ENCODE data around the gene HOXD9.

The HOXD9 gene

GRCh38 chr2:176111846-176112374, 10.6 kb upstream of the HOXD9 start:
- no peak for DNase-seq

DNA sequence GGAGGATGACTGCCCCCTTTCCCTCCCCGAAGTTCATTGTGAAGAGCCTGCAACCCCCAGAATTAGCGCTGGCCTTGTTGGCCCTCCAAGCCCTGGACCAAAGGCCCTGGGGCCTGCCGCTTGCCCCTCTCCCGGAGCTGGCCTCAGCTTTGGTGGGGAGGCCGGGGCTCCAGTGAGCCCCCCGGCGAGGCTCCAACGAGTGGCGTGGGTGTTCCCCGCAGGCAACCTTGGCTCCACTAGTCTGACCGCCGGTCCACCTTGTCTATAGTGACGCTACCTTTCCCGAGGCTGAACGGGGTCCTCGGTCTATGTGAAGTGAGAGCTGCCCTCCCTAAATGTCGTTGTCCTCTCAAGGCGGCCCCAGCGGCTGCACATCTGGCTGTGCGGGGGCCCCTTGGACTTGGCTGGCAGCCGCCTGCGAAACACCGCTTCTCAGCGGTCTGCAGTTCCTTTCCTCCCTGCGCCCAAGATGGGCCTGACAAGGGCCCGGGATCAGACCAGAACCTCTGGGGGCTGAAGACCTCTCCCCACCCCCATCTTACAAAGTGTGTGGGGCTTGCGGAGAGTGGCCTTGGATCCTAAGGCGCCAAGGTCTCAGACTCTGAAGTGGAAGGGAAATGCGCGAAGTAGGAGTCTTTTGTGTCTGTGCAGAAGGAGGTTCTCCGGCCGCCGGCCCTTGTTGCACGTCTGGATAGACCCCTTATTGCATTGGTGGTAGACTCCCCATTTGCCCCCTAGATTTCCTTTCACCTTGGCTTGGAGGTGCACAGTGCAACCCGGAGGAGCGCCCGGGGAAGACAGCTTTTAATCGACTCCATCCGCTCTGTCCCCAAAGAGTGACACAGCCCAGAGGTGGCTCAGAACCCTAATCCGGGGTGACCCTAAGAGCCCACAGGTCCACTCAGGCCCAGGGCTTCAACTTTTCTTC, 9.9 kb upstream of the HOXD9 start:
- no peak for DNase-seq

- DNase-seq = peak; percentile 80
Observed at GRCh38 chr2:176114120-176114929, 8.2 kb upstream of the HOXD9 start.

DNA sequence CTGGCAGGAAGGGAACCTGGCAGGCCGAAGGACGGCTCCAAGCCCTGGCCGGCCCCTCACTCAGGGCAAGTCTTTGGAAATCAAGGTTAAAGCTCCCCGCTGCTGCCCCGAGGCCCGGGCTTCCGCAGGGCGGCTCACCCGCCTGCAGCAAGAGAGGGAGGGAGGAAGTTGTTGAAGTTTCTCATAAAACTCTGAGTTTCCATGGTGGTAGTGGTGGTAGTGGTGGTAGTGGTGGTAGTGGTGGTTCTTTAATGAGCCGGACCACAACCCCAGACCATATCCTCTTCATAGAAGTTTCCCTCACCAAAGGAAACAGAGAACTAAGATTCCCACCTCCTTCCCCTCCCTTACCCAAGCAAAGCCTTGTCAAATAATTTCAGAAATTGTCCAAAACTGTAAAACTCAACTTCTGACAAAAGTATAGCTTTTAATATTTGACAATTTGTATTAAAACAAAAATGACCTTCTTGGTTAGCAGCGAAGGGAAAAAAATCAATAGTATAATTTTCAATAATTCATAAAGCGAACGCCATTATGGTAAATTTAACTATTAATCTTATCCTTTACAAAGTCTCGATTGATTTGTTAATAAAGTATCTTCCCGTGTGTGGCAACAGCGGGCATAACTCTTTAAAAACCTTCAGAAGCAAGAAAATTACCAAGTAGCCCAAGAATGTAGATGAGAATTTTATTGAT, 7.4 kb upstream of the HOXD9 start:
- no peak for DNase-seq

DNA sequence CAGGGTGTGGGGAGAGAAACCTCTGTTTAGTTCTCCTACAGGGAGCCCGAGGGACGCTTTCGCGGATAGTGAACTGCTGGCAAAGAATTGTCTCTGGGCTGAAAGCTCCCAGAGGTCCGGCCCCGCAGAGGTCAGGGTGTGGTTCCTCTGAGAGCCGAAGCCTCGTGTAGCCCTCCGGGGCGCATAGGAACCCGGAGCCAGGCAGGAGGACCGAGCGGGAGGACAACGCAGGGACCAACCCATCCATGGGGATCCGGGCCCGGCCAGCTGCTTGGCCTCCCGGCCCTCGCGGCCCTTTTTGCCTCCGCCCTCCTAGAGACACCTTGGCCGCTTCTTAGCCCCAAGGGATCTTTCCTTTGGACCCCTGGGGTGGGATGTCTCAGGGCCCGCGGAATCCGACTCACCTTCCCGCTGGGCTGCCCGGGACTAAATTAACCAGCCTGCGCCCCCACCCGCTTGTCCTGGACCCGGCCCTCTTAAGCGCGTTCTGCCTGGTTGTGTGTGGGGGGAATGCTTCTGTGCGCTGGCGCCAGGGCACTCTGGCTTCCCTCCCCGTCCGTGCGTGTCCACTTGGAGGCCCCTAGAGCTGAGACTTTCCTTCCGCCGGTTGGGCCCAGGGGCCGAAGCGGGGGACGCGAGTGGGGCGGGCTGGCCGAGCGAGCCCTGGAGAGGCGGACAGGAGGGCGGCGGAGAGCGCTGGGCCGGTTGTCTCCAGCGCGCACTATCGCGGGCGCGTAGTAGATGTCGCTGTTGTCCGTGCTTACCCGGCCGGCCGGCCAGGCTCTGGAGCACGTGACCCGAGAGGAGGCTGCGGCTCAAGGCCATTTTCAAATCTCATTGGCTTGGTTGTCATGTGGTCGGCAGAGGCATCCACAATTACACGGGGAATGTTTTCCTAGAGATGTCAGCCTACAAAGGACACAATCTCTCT, 6.4 kb upstream of the HOXD9 start, which contains the start of gene HOXD10:
TSS of gene HOXD10 (plus strand) at position 896 of the 931 bp plus-strand sequence. CDS start 56 bp downstream, outside the sequence.
- no peak for DNase-seq

DNA sequence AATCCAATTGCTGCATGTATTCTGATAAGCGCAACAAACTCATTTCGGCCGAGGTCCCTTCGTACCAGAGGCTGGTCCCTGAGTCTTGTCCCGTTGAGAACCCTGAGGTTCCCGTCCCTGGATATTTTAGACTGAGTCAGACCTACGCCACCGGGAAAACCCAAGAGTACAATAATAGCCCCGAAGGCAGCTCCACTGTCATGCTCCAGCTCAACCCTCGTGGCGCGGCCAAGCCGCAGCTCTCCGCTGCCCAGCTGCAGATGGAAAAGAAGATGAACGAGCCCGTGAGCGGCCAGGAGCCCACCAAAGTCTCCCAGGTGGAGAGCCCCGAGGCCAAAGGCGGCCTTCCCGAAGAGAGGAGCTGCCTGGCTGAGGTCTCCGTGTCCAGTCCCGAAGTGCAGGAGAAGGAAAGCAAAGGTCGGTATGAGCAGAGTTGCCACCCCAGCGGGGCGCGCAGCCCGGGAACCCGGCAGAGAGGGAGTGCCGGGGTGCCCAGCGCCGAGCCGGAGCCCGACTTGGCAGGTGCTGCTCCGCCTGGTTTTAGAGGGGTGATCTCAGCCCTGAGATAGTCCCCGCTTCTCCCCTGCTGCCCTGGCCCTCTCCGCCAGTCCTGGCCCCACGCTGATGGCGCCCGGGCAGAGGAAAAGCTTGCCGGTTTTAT, 5.2 kb upstream of the HOXD9 start:
- DNase-seq = no peak

GRCh38 chr2:176117823-176118371, 4.6 kb upstream of the HOXD9 start:
- no peak for DNase-seq

DNA sequence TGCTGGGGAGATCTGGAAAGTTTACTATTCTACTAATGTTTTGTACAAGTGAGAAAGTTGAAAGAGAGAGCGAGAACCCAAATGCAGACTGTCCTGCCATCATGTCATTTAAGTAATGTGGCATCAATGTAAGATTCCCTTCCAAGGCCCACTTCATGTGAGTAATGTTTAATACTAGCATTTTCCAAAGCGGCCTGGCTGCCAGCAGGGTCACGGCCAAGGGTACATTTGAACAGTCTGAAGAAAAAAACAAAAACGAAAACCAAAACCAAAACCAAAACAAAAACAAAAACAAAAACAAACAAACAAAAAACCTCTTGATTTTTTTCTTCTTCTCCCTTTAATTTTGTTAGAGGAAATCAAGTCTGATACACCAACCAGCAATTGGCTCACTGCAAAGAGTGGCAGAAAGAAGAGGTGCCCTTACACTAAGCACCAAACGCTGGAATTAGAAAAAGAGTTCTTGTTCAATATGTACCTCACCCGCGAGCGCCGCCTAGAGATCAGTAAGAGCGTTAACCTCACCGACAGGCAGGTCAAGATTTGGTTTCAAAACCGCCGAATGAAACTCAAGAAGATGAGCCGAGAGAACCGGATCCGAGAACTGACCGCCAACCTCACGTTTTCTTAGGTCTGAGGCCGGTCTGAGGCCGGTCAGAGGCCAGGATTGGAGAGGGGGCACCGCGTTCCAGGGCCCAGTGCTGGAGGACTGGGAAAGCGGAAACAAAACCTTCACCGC, 3.7 kb upstream of the HOXD9 start:
- peak; percentile 17 for DNase-seq

DNA sequence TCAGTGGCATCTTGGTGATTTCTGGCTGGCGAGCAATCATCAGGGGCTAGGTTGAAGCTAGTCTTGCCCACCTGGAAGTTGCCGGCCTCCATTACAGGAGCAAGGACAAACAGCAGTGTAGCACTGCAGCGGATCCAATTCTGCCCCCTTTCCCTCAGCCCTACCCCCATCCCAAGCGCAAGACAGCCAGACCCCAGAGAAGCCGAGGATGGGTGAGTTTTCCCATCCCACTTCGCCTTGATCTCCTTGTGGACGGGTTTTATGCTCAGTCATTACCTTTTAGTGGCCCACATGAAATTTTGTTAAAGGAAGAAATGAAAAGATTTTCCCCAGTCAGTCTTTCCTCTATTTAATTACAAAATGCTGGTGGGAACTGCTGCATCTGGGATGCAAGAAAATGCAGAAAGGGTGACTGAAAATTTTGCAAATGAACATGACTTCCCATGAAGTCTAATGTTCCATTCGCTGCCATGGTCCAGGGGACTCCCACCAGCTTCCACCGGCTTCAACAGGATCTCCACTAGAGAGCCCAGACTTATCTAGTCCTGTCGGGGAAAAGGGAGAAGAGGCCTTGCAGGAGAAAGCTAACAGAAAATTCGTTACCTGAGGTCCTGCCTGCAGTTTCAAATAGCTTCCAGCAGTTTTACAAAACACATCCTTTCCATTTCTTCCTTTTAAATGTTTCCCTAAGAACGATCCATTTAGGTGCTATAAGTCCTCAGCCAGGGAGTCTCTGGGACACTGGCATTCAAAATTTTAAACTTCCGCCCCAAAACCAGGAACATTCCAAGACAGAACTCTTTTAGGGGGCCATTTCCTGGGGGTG, 1.9 kb upstream of the HOXD9 start:
- DNase-seq = no peak

GRCh38 chr2:176121190-176122051, 1.1 kb upstream of the HOXD9 start:
- DNase-seq = no peak

DNA sequence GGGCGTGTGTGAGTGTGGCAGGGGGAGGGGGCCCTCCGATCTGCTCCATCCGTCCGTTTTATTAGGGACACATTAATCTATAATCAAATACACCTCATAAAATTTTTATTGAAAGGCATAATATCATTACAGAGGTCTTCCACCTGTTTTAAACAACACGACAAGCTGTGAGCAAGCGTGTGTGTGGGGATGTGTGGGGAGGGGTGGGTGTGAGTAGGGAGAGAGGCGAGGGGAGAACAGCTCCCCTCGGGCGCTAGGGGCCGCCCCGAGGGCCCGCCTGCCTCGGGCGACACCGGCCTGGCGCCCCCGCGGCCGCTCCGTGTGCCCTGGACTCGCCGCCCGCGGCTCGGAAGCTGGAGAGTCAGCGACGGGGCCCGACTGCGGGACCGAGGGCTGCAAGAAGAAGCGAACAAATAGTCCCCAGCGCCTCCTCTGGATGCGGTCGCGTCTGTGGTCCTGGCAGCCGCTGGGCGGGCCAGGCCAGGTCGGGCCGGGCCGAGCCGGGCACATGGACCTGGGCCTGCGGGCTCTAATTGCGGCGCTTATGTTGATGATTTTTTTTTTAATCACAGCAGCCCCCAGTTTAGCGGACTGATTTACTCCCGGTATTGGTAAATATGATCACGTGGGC, 352 bp upstream of the HOXD9 start:
- no peak for DNase-seq

GRCh38 chr2:176123411-176124109, 1.0 kb downstream of the HOXD9 start:
- DNase-seq = no peak

DNA sequence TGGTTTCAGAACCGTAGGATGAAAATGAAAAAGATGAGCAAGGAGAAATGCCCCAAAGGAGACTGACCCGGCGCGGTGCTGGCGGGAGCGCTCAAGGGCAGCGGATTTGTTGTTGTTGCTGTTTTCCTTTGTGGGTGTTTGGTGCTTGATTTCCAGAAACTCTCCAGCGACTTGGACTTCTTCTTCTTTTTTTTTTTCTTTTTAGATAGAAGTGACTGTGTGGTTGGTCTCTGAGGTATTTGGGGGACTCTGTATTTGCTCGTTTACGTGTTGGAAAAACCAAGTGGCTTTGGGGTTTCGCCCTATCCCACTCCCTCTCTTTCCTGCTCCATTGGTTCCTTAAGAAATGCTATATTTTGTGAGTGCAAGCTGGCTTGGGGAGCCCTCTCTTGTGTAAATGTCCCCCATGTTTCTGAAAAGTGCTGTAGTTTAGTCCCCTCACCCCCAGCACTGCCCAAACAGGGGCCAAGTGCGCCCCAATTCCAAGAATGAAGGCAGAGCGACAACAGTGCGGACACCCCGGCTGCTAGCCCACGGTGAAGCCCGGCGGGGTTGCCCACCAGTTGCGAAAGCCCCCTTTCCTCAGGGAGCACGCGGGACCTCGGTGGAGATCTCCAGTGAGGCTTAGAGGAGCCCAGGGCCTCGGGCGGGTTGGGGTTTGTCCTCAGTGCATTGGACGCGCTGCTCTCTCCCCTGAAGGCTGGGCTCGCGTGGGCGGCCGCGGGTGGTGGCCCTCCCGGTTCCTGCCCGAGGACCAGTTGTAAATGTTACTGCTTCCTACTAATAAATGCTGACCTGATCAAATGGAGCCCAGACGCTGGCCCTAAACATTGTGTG, 1.8 kb downstream of the HOXD9 start:
- no peak for DNase-seq

- no peak for DNase-seq
Observed at GRCh38 chr2:176124947-176125771, 2.6 kb downstream of the HOXD9 start.

DNA sequence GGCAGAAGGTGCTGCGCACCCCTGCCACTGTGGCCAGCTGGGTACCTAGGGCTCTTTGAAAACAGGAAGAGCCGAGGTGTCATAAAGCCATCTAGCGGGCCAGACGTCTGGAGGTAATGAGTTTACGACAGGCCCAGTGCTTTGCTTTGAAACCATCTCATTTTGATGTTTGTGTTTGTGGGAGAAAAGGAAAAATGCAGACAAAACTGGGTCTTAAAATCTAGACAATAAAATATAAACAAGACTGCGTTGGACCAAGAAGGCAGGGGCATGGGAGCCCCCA, 3.2 kb downstream of the HOXD9 start:
- no peak for DNase-seq
